IMR-90 (cell line): ENCODE results near the gene GNAT1. TPM values are rescaled to one million over a fixed set of nuclear protein-coding genes. Genes with fewer than 3 reads are reported as not detected.

Source experiments
- ATAC-seq: fragments of 200-7000 bp; cut with Tn5 transposase; 2 replicates; pipeline ENCODE4 v1.9.1; 2020; ENCODE audit warnings: low read depth, mild to moderate bottlenecking, moderate library complexity
- BruUV-seq: library from RNA; stranded (reverse); fragments of 400-500 nt; replicated peaks from 2 replicates; lab custom pipeline; 2021; lab: Mats Ljungman, UMichigan
- CTCF ChIA-PET: fragments of 300-600 bp; formaldehyde crosslinking; extraction: SDS; loops from one replicate; lab custom pipeline; 2021; ENCODE audit warnings: antibody characterized with exemption; lab: Yijun Ruan, JAX
- POLR2A ChIA-PET: fragments of 300-600 bp; sonication (Branson Sonifier 250); formaldehyde crosslinking; loops from one replicate; lab custom pipeline; 2022; ENCODE audit warnings: antibody characterized with exemption; ENCODE audit not compliant: unreplicated experiment; lab: Charles Lee
- DNase-seq: peaks from one replicate; pipeline ENCODE4 v3.0.0; 2013
- H2AFZ ChIP-seq: replicated peaks from 2 replicates; pipeline ENCODE3; 2013; ENCODE audit warnings: low read length, mild to moderate bottlenecking; ENCODE audit not compliant: poor library complexity
- H2AK5ac ChIP-seq: 2 replicates; pipeline ENCODE4 v1.6.1; 2013; ENCODE audit warnings: low read depth, low read length, inconsistent platforms
- H2AK9ac ChIP-seq: replicated peaks from 2 replicates; pipeline ENCODE3; 2013; ENCODE audit warnings: mild to moderate bottlenecking, low read depth, low read length, moderate library complexity; ENCODE audit not compliant: poor library complexity
- H2BK120ac ChIP-seq: 2 replicates; pipeline ENCODE4 v1.6.1; 2013; ENCODE audit warnings: low read depth, low read length, inconsistent platforms
- H2BK15ac ChIP-seq: 3 replicates; pipeline ENCODE4 v1.6.1; 2013; ENCODE audit warnings: low read depth, low read length, inconsistent platforms
- H2BK20ac ChIP-seq: 2 replicates; pipeline ENCODE4 v1.6.1; 2013; ENCODE audit warnings: low read depth, mild to moderate bottlenecking, inconsistent platforms, low read length, moderate library complexity
- H2BK5ac ChIP-seq: 2 replicates; pipeline ENCODE4 v1.6.1; 2013; ENCODE audit warnings: mild to moderate bottlenecking, low read depth, low read length, inconsistent platforms; ENCODE audit not compliant: poor library complexity, severe bottlenecking
- H3K14ac ChIP-seq: replicated peaks from 2 replicates; pipeline ENCODE4 v1.6.1; 2013; ENCODE audit warnings: low read depth, low read length, inconsistent platforms
- H3K18ac ChIP-seq: 2 replicates; pipeline ENCODE4 v1.6.1; 2013; ENCODE audit warnings: low read depth, low read length, control low read depth
- H3K23ac ChIP-seq: 2 replicates; pipeline ENCODE4 v1.6.1; 2013; ENCODE audit warnings: low read depth, low read length, inconsistent platforms
- H3K27ac ChIP-seq: 2 replicates; pipeline ENCODE4 v1.5.1; 2013; ENCODE audit warnings: mild to moderate bottlenecking, control low read depth, low read length; ENCODE audit not compliant: insufficient read depth
- H3K27me3 ChIP-seq: 2 replicates; pipeline ENCODE4 v1.6.1; 2013; ENCODE audit warnings: low read length; ENCODE audit not compliant: control insufficient read depth, insufficient read depth
- H3K36me3 ChIP-seq: 2 replicates; pipeline ENCODE4 v1.6.1; 2013; ENCODE audit warnings: low read length, mixed read lengths; ENCODE audit not compliant: control insufficient read depth, insufficient read depth
- H3K4ac ChIP-seq: 2 replicates; pipeline ENCODE4 v1.6.1; 2013; ENCODE audit warnings: low read depth, low read length, inconsistent platforms
- H3K4me1 ChIP-seq: 2 replicates; pipeline ENCODE4 v1.6.1; 2013; ENCODE audit warnings: low read length, mixed read lengths; ENCODE audit not compliant: control insufficient read depth, insufficient read depth
- H3K4me2 ChIP-seq: 2 replicates; pipeline ENCODE4 v1.6.1; 2013; ENCODE audit warnings: low read depth, mild to moderate bottlenecking, control low read depth, low read length, moderate library complexity
- H3K4me3 ChIP-seq: 2 replicates; pipeline ENCODE4 v1.5.1; 2013; ENCODE audit warnings: low read depth, mild to moderate bottlenecking, control low read depth, low read length, moderate library complexity; ENCODE audit not compliant: insufficient read depth
- H3K56ac ChIP-seq: 2 replicates; pipeline ENCODE4 v1.6.1; 2013; ENCODE audit warnings: low read length, inconsistent platforms; ENCODE audit not compliant: insufficient read depth; ENCODE audit errors: extremely low read depth
- H3K79me1 ChIP-seq, 2 experiments: 2 replicates each; pipeline ENCODE4 v1.6.1; 2013; ENCODE audit warnings: low read length in 2 of 2, inconsistent platforms in 1 of 2, low read depth in 1 of 2
- H3K9ac ChIP-seq: 2 replicates; pipeline ENCODE4 v1.6.1; 2013; ENCODE audit warnings: low read depth, low read length, control low read depth
- H3K9me1 ChIP-seq: 2 replicates; pipeline ENCODE4 v1.6.1; 2013; ENCODE audit warnings: low read length, inconsistent platforms; ENCODE audit not compliant: insufficient read depth
- H3K9me3 ChIP-seq: 2 replicates; pipeline ENCODE4 v1.6.1; 2013; ENCODE audit warnings: low read length; ENCODE audit not compliant: control insufficient read depth, insufficient read depth
- H4K20me1 ChIP-seq: 2 replicates; pipeline ENCODE4 v1.6.1; 2013; ENCODE audit warnings: low read length, inconsistent platforms; ENCODE audit not compliant: insufficient read depth
- H4K5ac ChIP-seq: 2 replicates; pipeline ENCODE4 v1.6.1; 2013; ENCODE audit warnings: mild to moderate bottlenecking, low read depth, low read length, control low read depth
- H4K8ac ChIP-seq, 2 experiments: 2 replicates each; pipeline ENCODE4 v1.6.1; 2013; ENCODE audit warnings: low read depth in 2 of 2, low read length in 2 of 2, control low read depth in 1 of 2, inconsistent platforms in 1 of 2
- H4K91ac ChIP-seq: 2 replicates; pipeline ENCODE4 v1.6.1; 2013; ENCODE audit warnings: low read depth, low read length, inconsistent platforms; ENCODE audit not compliant: insufficient read depth
- CEBPB ChIP-seq: IDR thresholded peaks from 2 replicates; pipeline ENCODE4 v1.6.1; 2012; ENCODE audit warnings: low read depth, low read length, improper control_type of control experiment
- ELK1 ChIP-seq: fragments of 150-350 bp; IDR thresholded peaks from 2 replicates; pipeline ENCODE4 v1.6.1; 2016; ENCODE audit warnings: low read depth, mild to moderate bottlenecking, low read length, moderate library complexity, borderline replicate concordance
- FOS ChIP-seq: fragments of 150-350 bp; IDR thresholded peaks from 2 replicates; pipeline ENCODE4 v1.6.1; 2016; ENCODE audit warnings: low read depth, low read length
- MAFK ChIP-seq: IDR thresholded peaks from 2 replicates; pipeline ENCODE4 v1.6.1; 2012; ENCODE audit warnings: low read depth, low read length, improper control_type of control experiment
- MAZ ChIP-seq: IDR thresholded peaks from 2 replicates; pipeline ENCODE4 v1.6.1; 2012; ENCODE audit warnings: low read depth, mild to moderate bottlenecking, low read length, improper control_type of control experiment, moderate library complexity, borderline replicate concordance
- RFX5 ChIP-seq: IDR thresholded peaks from 2 replicates; pipeline ENCODE4 v1.8.0; 2012; ENCODE audit warnings: low read depth, mild to moderate bottlenecking, low read length, moderate library complexity
- WGBS, 2 experiments: methylation state at CpG; one replicate each; pipeline versions ENCODE4 v1.1.5 to v1.1.7; 2013; ENCODE audit warnings: missing lambda C conversion rate in 2 of 2; ENCODE audit not compliant: insufficient read length in 1 of 2; ENCODE audit errors: extremely low coverage in 2 of 2; 5-methylcytosine and 5-hydroxymethylcytosine counted together
- dilution Hi-C: fragments of 300-500 bp; cut with HindIII; formaldehyde crosslinking; loops from one replicate; pipeline ENCODE4 v1.14.3; 2018; ENCODE audit warnings: low sequenced_read_pairs; ENCODE audit not compliant: unreplicated experiment
- in situ Hi-C: fragments of 300-500 bp; cut with MboI; formaldehyde crosslinking; loops from 3 replicates; pipeline ENCODE4 v1.14.3; 2019; ENCODE audit warnings: low sequenced_read_pairs, inconsistent platforms, mixed read lengths
- intact Hi-C: fragments of 100-400 bp; cut with micrococcal nuclease; formaldehyde crosslinking; loops from 2 replicates; pipeline ENCODE4 v1.10.0; 2022
- polyA plus RNA-seq, 3 experiments: library from polyadenylated mRNA; depleted of rRNA; stranded (reverse); fragments of >200 nt; gene quantifications; 2 replicates each; pipeline ENCODE4 v1.2.3, GENCODE V29; 2012; ENCODE audit warnings: low replicate concordance in 1 of 3
- total RNA-seq: library from RNA; depleted of rRNA; stranded (reverse); fragments of >200 nt; gene quantifications from 2 replicates; pipeline ENCODE4 v1.2.3, GENCODE V29; 2012

GNAT1 gene
- total and polyA plus RNA-seq, 2 of the 4 experiments (the other 2 are of a cell fraction), result not detected

- in situ Hi-C loops, result no loop called here
- 0 out of 2 replicates have a peak overlapping the region, but pooled peaks have one; percentile 9 for H3K9ac ChIP-seq
- H3K14ac ChIP-seq, result peak overlapping the region; percentile 79
- peak overlapping the region; percentile 42 for H3K18ac ChIP-seq
- peak overlapping the region; percentile 76 for H2AK9ac ChIP-seq
- H2BK5ac ChIP-seq, result peak overlapping the region; percentile 74
- BruUV-seq, result no TSS peak
- H2BK15ac ChIP-seq, result peak overlapping the region; percentile 89; the same call in 1 of the 3 replicates
- H3K27ac ChIP-seq, result peak overlapping the region; percentile 25
- CTCF ChIA-PET, result interaction anchor here (0.7 kb wide), 1 partner anchor 24 kb away, joined by 3 read pairs; no protein-coding TSS in a partner anchor
- H3K4me1 ChIP-seq, result peaks cover 54% of the 10 kb centered on the region
- peak overlapping the region; percentile 26 for H2AFZ ChIP-seq
- no peaks in the 10 kb centered on the region for H3K27me3 ChIP-seq
- TF ChIP-seq ELK1, result no peak
- TF ChIP-seq MAZ, result no peak
- TF ChIP-seq CEBPB, result no peak
- no peak for TF ChIP-seq RFX5
- no peak for TF ChIP-seq FOS
- TF ChIP-seq MAFK, result no peak
- peak overlapping the region; percentile 63 for H3K4me2 ChIP-seq
- POLR2A ChIA-PET, result no interaction called here
- peak overlapping the region; percentile 81 for H2BK120ac ChIP-seq
- intact Hi-C loops, result loop anchor here (2.0 kb wide), 1 partner anchor 62 kb away; no protein-coding TSS in a partner anchor
- no CpG with 5 or more reads among the region's 1 CpG for WGBS, 2 experiments
- H3K4ac ChIP-seq, result peak overlapping the region; percentile 87
- H3K9me1 ChIP-seq, result peaks cover 34% of the 10 kb centered on the region
- H4K8ac ChIP-seq, result peak overlapping the region; percentile 20 to 83; a peak in 3 of 4 replicates
- ATAC-seq (no peak), DNase-seq (no peak)
- H3K9me3 ChIP-seq, result no peaks in the 10 kb centered on the region
- peaks cover 10 to 77% of the 10 kb centered on the region in 2 experiments; a peak in 2 of 4 replicates for H3K79me1 ChIP-seq
- H3K56ac ChIP-seq, result no peak overlapping the region
- H3K23ac ChIP-seq, result peak overlapping the region; percentile 81
- H2BK20ac ChIP-seq, result peak overlapping the region; percentile 79
- dilution Hi-C loops, result no loop called here
- H4K20me1 ChIP-seq, result 0 out of 2 replicates have a peak, but pooled peaks cover 4% of the 10 kb centered on the region
- no peak overlapping the region for H3K4me3 ChIP-seq
- peak overlapping the region; percentile 34; the same call in 1 of the 2 replicates for H4K5ac ChIP-seq
- peak overlapping the region; percentile 95 for H2AK5ac ChIP-seq
- peaks cover 14% of the 10 kb centered on the region; the same call in 1 of the 2 replicates for H3K36me3 ChIP-seq
- peak overlapping the region; percentile 76 for H4K91ac ChIP-seq
Measured at GRCh38 chr3:50164481-50164880, 26.9 kb upstream of the GNAT1 start.
